ENCODE data around the gene SCN9A. TPM values are rescaled to one million over a fixed set of nuclear protein-coding genes. Genes with fewer than 3 reads are reported as not detected.

The SCN9A gene
- total and polyA plus RNA-seq, 2 of the 8 experiments (the other 6 are each of a cell fraction or from before 2014, with no cell fraction given) = 1.6 to 6.2 TPM

DNA sequence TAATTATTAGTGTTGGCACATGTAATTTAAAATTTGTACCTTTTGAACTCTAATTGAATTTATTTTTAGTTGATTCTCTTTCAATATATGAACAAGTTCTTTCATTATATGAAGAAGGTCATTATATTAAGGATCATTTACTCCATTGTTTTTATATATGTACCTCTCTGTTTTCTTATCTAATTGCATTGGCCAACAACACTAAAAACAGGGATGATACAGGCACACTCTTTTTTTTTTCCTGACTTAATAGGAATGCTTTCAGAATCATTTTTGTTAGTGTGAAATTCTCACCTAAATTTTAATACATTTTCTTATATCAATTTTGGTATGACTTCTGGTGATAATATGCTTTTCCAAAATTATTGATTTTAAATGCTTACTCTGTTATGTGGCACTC, 173.0 kb downstream of the SCN9A start:
- TF ChIP-seq YY1 (IDR thresholded peaks at IDR 0.05; ENCODE audit: low read depth, low read length) (no peak), NRF1 (IDR thresholded peaks at IDR 0.05; ENCODE audit: low read depth, low read length) (no peak), CBX8 (IDR thresholded peaks at IDR 0.05; ENCODE audit: borderline replicate concordance, low read depth, low read length) (no peak), RNF2 (IDR thresholded peaks at IDR 0.05; ENCODE audit: borderline replicate concordance, low read depth, low read length, missing control alignments, poor library complexity, severe bottlenecking) (no peak), SAP30 (IDR thresholded peaks at IDR 0.05; ENCODE audit: insufficient read depth, insufficient replicate concordance, low read length) (no peak), SIRT6 (IDR thresholded peaks at IDR 0.05; ENCODE audit: low read length) (no peak), RBBP5 (IDR thresholded peaks at IDR 0.05; ENCODE audit: borderline replicate concordance, low read depth, low read length) (no peak), EP300 (IDR thresholded peaks at IDR 0.05; ENCODE audit: borderline replicate concordance in 1 of 2, low read depth in 2 of 2, low read length in 2 of 2) (no peak), TBP (IDR thresholded peaks at IDR 0.05; ENCODE audit: low read depth, low read length) (no peak), ASH2L (IDR thresholded peaks at IDR 0.05; ENCODE audit: low read length) (no peak)
- TF ChIP-seq, protein P1, sequence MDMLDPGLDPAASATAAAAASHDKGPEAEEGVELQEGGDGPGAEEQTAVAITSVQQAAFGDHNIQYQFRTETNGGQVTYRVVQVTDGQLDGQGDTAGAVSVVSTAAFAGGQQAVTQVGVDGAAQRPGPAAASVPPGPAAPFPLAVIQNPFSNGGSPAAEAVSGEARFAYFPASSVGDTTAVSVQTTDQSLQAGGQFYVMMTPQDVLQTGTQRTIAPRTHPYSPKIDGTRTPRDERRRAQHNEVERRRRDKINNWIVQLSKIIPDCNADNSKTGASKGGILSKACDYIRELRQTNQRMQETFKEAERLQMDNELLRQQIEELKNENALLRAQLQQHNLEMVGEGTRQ (IDR thresholded peaks at IDR 0.05; ENCODE audit: low read length) = no peak
- H3K79me2 ChIP-seq (ENCODE audit: control insufficient read depth in 1 of 2, insufficient read depth in 2 of 2, low read length in 2 of 2) = no peaks in the 10 kb centered on the region
- no peak overlapping the region for H4K8ac ChIP-seq (ENCODE audit: extremely low read depth, insufficient read depth, low read length)
- no peak overlapping the region for H2AFZ ChIP-seq (ENCODE audit: low read length)
- no peak overlapping the region for H3K9ac ChIP-seq (replicated peaks in 1 of 4; ENCODE audit: extremely low read depth in 1 of 4, low read depth in 3 of 4, low read length in 3 of 4)
- ChIA-PET POLR2A (ENCODE audit: partially characterized antibody) (no interaction called here), CTCF (ENCODE audit: partially characterized antibody) (interaction anchor here (1.2 kb wide), 1 partner anchor 22 kb away, joined by 3 read pairs; no protein-coding TSS in a partner anchor)
- no peak for DNase-seq (ENCODE audit: low read depth in 1 of 2, low spot score in 2 of 2)
- H3K4me1 ChIP-seq (replicated peaks in 1 of 4; ENCODE audit: control insufficient read depth in 3 of 4, insufficient read depth in 4 of 4, low read length in 3 of 4) = no peaks in the 10 kb centered on the region
- H3K4me3 ChIP-seq (ENCODE audit: extremely low read depth in 1 of 4, insufficient read depth in 2 of 4, low read depth in 3 of 4, low read length in 4 of 4) = no peak overlapping the region
- H3K4ac ChIP-seq (replicated peaks; ENCODE audit: insufficient read length, low read depth, low read length) = no peak overlapping the region
- no peaks in the 10 kb centered on the region for H3K27me3 ChIP-seq (replicated peaks in 1 of 4; ENCODE audit: control insufficient read depth in 3 of 4, extremely low read depth in 1 of 4, insufficient read depth in 3 of 4, low read length in 3 of 4)
- no peaks in the 10 kb centered on the region; a peak in 1 of 4 replicates for H3K9me3 ChIP-seq (ENCODE audit: insufficient read depth in 2 of 2, low read depth in 1 of 2, low read length in 1 of 2)
- H4K5ac ChIP-seq (ENCODE audit: insufficient read length, low read depth, low read length) = no peak overlapping the region
- H2BK15ac ChIP-seq (ENCODE audit: low read length) = no peak overlapping the region
- no peak overlapping the region for H3K56ac ChIP-seq (replicated peaks; ENCODE audit: insufficient read length, low read depth, low read length)
- no peak overlapping the region for H3K27ac ChIP-seq (ENCODE audit: low read depth, low read length)
- H3K79me1 ChIP-seq (ENCODE audit: low read depth, low read length) = no peaks in the 10 kb centered on the region
- H3K14ac ChIP-seq (ENCODE audit: insufficient read length) = no peak overlapping the region
- no peaks in the 10 kb centered on the region for H3K36me3 ChIP-seq (ENCODE audit: control insufficient read depth in 2 of 4, insufficient read depth in 4 of 4, low read length in 3 of 4)
- no peak overlapping the region for H2BK120ac ChIP-seq (replicated peaks; ENCODE audit: low read depth, low read length)
- no peak overlapping the region for H2BK20ac ChIP-seq (ENCODE audit: low read length)
- FAIRE-seq = no peak
- H2BK5ac ChIP-seq (ENCODE audit: low read depth, low read length) = no peak overlapping the region
- H2BK12ac ChIP-seq (ENCODE audit: low read depth, low read length) = no peak overlapping the region
- no peak overlapping the region for H2AK5ac ChIP-seq (ENCODE audit: low read depth, low read length)
- H3K18ac ChIP-seq (ENCODE audit: extremely low read depth, low read length) = no peak overlapping the region
- no peak overlapping the region for H4K91ac ChIP-seq (replicated peaks; ENCODE audit: insufficient read length, low read length)
- H3K23ac ChIP-seq (ENCODE audit: insufficient read length) = no peak overlapping the region
- no peak overlapping the region for H3K4me2 ChIP-seq (ENCODE audit: insufficient read depth in 1 of 2, low read depth in 2 of 2, low read length in 2 of 2)
- H4K20me1 ChIP-seq (replicated peaks in 1 of 2; ENCODE audit: control insufficient read depth in 1 of 2, insufficient read depth in 2 of 2, low read length in 2 of 2) = no peaks in the 10 kb centered on the region
- H3K23me2 ChIP-seq (ENCODE audit: low read depth, low read length) = no peaks in the 10 kb centered on the region

Measured in H1 (cell line).